ENCODE measurements around the gene MICAL2.
A peak's percentile ranks its signal among the peaks of the same experiment; 100 is the strongest.

Gene MICAL2

GRCh38 chr11:12215181-12215593 is 104.8 kb downstream of the MICAL2 start:
- no peak for TF ChIP-seq CTCF (conservative IDR thresholded peaks at IDR 0.05; ENCODE audit: low read depth, low read length)
- no peak overlapping the region for H3K4me3 ChIP-seq (ENCODE audit: low read depth, low read length)
- DNase-seq (ENCODE audit: low read depth), result no peak

- no peak for TF ChIP-seq CTCF (conservative IDR thresholded peaks at IDR 0.05; ENCODE audit: low read depth, low read length)
- DNase-seq (ENCODE audit: low read depth), result no peak
- H3K4me3 ChIP-seq (ENCODE audit: low read depth, low read length), result no peak overlapping the region
These were observed 105.7 kb downstream of the MICAL2 start for GRCh38 chr11:12216041-12216451.

- no peak for TF ChIP-seq CTCF (conservative IDR thresholded peaks at IDR 0.05; ENCODE audit: low read depth, low read length)
- H3K4me3 ChIP-seq (ENCODE audit: low read depth, low read length), result no peak overlapping the region
- DNase-seq (ENCODE audit: low read depth), result peak; percentile 61
These were observed 106.4 kb downstream of the MICAL2 start for GRCh38 chr11:12216671-12217374.

- no peak for TF ChIP-seq CTCF (conservative IDR thresholded peaks at IDR 0.05; ENCODE audit: low read depth, low read length)
- H3K4me3 ChIP-seq (ENCODE audit: low read depth, low read length), result no peak overlapping the region
These were observed 107.5 kb downstream of the MICAL2 start for GRCh38 chr11:12217879-12218278.

GRCh38 chr11:12218909-12219308 is 108.5 kb downstream of the MICAL2 start:
- no peak for TF ChIP-seq CTCF (conservative IDR thresholded peaks at IDR 0.05; ENCODE audit: low read depth, low read length)
- DNase-seq (ENCODE audit: low read depth), result no peak

More at GRCh38 chr11:12217879-12218278, 107.5 kb downstream of the MICAL2 start:
- DNase-seq (ENCODE audit: low read depth), result no peak

GRCh38 chr11:12219757-12220156 is 109.4 kb downstream of the MICAL2 start:
- no peak overlapping the region for H3K4me3 ChIP-seq (ENCODE audit: low read depth, low read length)
- no peak for TF ChIP-seq CTCF (conservative IDR thresholded peaks at IDR 0.05; ENCODE audit: low read depth, low read length)
- peak; percentile 41 for DNase-seq (ENCODE audit: low read depth)

More at GRCh38 chr11:12218909-12219308, 108.5 kb downstream of the MICAL2 start:
- no peak overlapping the region for H3K4me3 ChIP-seq (ENCODE audit: low read depth, low read length)

- no peak for TF ChIP-seq CTCF (conservative IDR thresholded peaks at IDR 0.05; ENCODE audit: low read depth, low read length)
- DNase-seq (ENCODE audit: low read depth), result no peak
These were observed 109.9 kb downstream of the MICAL2 start for GRCh38 chr11:12220305-12220704.

More at GRCh38 chr11:12220305-12220704, 109.9 kb downstream of the MICAL2 start:
- no peak overlapping the region for H3K4me3 ChIP-seq (ENCODE audit: low read depth, low read length)

Data from choroid plexus epithelial cell (primary cell).